HFFc6 (cell line): ENCODE results near the gene STEAP4. TPM values are rescaled to one million over a fixed set of nuclear protein-coding genes. Genes with fewer than 3 reads are reported as not detected.

ENCODE experiments used
- DNase-seq: peaks from one replicate; pipeline ENCODE4 v3.0.0-alpha.2; 2018
- H3K27ac Mint-ChIP-seq: 2 replicates; pipeline ENCODE4 v1.8.0; 2020; ENCODE audit warnings: mild to moderate bottlenecking, mixed read lengths
- H3K27me3 Mint-ChIP-seq: 2 replicates; pipeline ENCODE4 v1.8.0; 2021; ENCODE audit warnings: mild to moderate bottlenecking, moderate library complexity, mixed read lengths; ENCODE audit not compliant: insufficient read depth
- H3K36me3 Mint-ChIP-seq: 2 replicates; pipeline ENCODE4 v1.8.0; 2021; ENCODE audit warnings: low read depth, mixed read lengths
- H3K4me1 Mint-ChIP-seq: 2 replicates; pipeline ENCODE4 v1.8.0; 2020; ENCODE audit warnings: low read depth, mixed read lengths
- H3K4me3 Mint-ChIP-seq: 2 replicates; pipeline ENCODE4 v1.8.0; 2020; ENCODE audit warnings: mild to moderate bottlenecking, moderate library complexity, mixed read lengths
- H3K9me3 Mint-ChIP-seq: 2 replicates; pipeline ENCODE4 v1.8.0; 2020; ENCODE audit warnings: mild to moderate bottlenecking, mixed read lengths
- total RNA-seq, 6 experiments: library from RNA; stranded (reverse); fragmentation: NEBNext Ultra II Directional; extraction: Animal tissue kit (Norgen Biotek cat#: 25700); gene quantifications; 2 replicates in 1 of 6; 3 replicates in 5 of 6; pipeline ENCODE4 v1.2.3, GENCODE V29; 2021
- TF ChIP-seq, protein P1 (sequence below): fragments of 200-600 bp; sonication (generic); IDR thresholded peaks from 2 replicates; pipeline ENCODE4 v1.5.0; 2021; ENCODE audit warnings: antibody characterized with exemption, mild to moderate bottlenecking

STEAP4 gene
- total RNA-seq, 6 experiments from 2014 or later, result not detected

- Mint-ChIP-seq H3K27ac (no peak overlapping the region), H3K27me3 (peaks cover 2% of the 10 kb centered on the region; the same call in 1 of the 2 replicates), H3K36me3 (no peaks in the 10 kb centered on the region), H3K9me3 (peaks cover 10% of the 10 kb centered on the region; the same call in 1 of the 2 replicates), H3K4me3 (no peak overlapping the region), H3K4me1 (no peaks in the 10 kb centered on the region)
- TF ChIP-seq, protein P1, sequence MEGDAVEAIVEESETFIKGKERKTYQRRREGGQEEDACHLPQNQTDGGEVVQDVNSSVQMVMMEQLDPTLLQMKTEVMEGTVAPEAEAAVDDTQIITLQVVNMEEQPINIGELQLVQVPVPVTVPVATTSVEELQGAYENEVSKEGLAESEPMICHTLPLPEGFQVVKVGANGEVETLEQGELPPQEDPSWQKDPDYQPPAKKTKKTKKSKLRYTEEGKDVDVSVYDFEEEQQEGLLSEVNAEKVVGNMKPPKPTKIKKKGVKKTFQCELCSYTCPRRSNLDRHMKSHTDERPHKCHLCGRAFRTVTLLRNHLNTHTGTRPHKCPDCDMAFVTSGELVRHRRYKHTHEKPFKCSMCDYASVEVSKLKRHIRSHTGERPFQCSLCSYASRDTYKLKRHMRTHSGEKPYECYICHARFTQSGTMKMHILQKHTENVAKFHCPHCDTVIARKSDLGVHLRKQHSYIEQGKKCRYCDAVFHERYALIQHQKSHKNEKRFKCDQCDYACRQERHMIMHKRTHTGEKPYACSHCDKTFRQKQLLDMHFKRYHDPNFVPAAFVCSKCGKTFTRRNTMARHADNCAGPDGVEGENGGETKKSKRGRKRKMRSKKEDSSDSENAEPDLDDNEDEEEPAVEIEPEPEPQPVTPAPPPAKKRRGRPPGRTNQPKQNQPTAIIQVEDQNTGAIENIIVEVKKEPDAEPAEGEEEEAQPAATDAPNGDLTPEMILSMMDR, result no peak
- no peak for DNase-seq
Measured at GRCh38 chr7:88300401-88300945, 6.2 kb downstream of the STEAP4 start.

GRCh38 chr7:88299126-88299525 is 7.6 kb downstream of the STEAP4 start:
- no peaks in the 10 kb centered on the region for H3K4me1 Mint-ChIP-seq
- H3K27me3 Mint-ChIP-seq, result peaks cover 2% of the 10 kb centered on the region; the same call in 1 of the 2 replicates
- peaks cover 10% of the 10 kb centered on the region; the same call in 1 of the 2 replicates for H3K9me3 Mint-ChIP-seq
- no peak for DNase-seq
- TF ChIP-seq, protein P1, result no peak
- no peaks in the 10 kb centered on the region for H3K36me3 Mint-ChIP-seq
- no peak overlapping the region for H3K27ac Mint-ChIP-seq
- no peak overlapping the region for H3K4me3 Mint-ChIP-seq

- no peak for DNase-seq
- TF ChIP-seq, protein P1, result no peak
- Mint-ChIP-seq H3K27ac (no peak overlapping the region), H3K36me3 (no peaks in the 10 kb centered on the region), H3K27me3 (no peaks in the 10 kb centered on the region), H3K4me1 (no peaks in the 10 kb centered on the region), H3K9me3 (no peaks in the 10 kb centered on the region), H3K4me3 (no peak overlapping the region)
Measured at GRCh38 chr7:88293866-88294265, 12.8 kb downstream of the STEAP4 start.

DNA sequence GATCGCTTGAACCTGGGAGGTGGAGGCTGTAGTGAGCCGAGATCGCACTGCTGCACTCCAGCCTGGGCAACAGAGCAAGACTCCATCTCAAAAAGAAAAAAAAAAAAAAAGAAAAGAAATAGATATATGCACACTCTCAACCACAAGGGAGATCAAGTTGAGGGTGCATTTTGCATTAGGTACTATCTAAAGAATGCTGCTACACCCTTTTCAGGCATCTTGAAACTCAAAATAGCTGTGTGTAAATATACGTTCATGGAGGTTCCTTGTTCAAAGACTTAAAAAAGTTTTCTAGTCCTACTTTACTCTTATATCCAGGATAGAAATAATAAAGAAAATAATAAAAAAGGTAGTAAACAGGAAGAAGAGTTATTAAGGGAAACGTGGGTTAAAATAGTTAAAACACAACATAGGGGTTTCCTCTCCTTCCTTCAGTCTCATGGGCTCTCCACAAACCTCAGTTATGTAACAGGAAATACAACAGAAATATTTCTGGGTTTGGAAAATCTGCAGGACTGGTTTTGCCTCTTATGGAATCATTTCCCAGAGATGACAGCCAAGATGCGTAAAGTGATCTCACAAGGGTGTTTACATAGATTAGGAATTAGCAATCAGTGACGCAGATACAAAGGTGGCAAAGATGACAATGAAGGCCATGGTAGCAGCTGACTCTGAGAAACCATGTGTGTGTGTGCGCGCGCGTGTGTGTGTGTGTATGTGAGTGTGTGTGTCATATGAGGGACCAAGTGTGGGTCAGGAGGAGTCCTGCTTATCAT is 15.1 kb downstream of the STEAP4 start:
- Mint-ChIP-seq H3K36me3 (no peaks in the 10 kb centered on the region), H3K4me1 (no peaks in the 10 kb centered on the region), H3K27ac (no peak overlapping the region), H3K4me3 (no peak overlapping the region), H3K27me3 (no peaks in the 10 kb centered on the region), H3K9me3 (peaks cover 11% of the 10 kb centered on the region)
- no peak for DNase-seq
- TF ChIP-seq, protein P1, result no peak

DNA sequence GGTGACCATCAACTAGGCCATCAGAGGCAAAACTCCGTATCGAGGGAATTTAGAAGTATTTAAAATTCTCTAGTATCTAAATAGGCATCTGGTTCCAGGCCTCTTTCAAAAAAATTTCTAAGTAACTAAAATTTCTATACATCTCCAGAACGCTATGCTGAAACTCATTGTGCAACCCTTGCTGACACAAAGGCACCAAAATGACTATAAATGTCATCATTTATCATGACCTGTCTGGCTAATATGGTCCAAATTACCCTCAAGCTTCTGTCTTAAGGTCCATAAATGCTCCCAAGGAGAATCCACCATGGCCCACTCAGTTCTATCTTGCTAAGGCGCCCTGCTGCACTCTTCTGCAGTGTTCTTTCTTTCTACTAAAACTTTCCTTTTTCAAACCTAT is 16.2 kb downstream of the STEAP4 start:
- Mint-ChIP-seq H3K4me1 (no peaks in the 10 kb centered on the region), H3K4me3 (no peak overlapping the region), H3K36me3 (no peaks in the 10 kb centered on the region), H3K27me3 (no peaks in the 10 kb centered on the region; the same call in 1 of the 2 replicates), H3K9me3 (peaks cover 13% of the 10 kb centered on the region), H3K27ac (no peak overlapping the region)
- TF ChIP-seq, protein P1, result no peak
- DNase-seq, result no peak
